Stimulated activated naive CD8-positive, alpha-beta T cell treated with anti-CD3 and anti-CD28 coated beads, Interleukin-15, Interleukin-2, amounts not matched to agents 100 ng/mL and 50 ng/mL, for 24 hours (primary cell): Measurements from ENCODE around the gene CENPP.
"Not testable (repeated sequence)": the region's sequence is repeated elsewhere in the genome, so short reads cannot be mapped to it uniquely, and the experiment has no call there.

ENCODE experiments used
- H3K27ac Mint-ChIP-seq: one replicate; pipeline ENCODE4 v1.8.0; 2021; ENCODE audit warnings: mild to moderate bottlenecking, mixed read lengths
- H3K27me3 Mint-ChIP-seq: one replicate; pipeline ENCODE4 v1.8.0; 2021; ENCODE audit warnings: mixed read lengths
- H3K36me3 Mint-ChIP-seq: one replicate; pipeline ENCODE4 v1.8.0; 2021; ENCODE audit warnings: low read depth, mixed read lengths
- H3K4me1 Mint-ChIP-seq: one replicate; pipeline ENCODE4 v1.8.0; 2021; ENCODE audit warnings: low read depth, mixed read lengths
- H3K4me3 Mint-ChIP-seq: one replicate; pipeline ENCODE4 v1.8.0; 2021; ENCODE audit warnings: mild to moderate bottlenecking, mixed read lengths
- H3K9me3 Mint-ChIP-seq: one replicate; pipeline ENCODE4 v1.8.0; 2021; ENCODE audit warnings: mixed read lengths

Gene CENPP

DNA sequence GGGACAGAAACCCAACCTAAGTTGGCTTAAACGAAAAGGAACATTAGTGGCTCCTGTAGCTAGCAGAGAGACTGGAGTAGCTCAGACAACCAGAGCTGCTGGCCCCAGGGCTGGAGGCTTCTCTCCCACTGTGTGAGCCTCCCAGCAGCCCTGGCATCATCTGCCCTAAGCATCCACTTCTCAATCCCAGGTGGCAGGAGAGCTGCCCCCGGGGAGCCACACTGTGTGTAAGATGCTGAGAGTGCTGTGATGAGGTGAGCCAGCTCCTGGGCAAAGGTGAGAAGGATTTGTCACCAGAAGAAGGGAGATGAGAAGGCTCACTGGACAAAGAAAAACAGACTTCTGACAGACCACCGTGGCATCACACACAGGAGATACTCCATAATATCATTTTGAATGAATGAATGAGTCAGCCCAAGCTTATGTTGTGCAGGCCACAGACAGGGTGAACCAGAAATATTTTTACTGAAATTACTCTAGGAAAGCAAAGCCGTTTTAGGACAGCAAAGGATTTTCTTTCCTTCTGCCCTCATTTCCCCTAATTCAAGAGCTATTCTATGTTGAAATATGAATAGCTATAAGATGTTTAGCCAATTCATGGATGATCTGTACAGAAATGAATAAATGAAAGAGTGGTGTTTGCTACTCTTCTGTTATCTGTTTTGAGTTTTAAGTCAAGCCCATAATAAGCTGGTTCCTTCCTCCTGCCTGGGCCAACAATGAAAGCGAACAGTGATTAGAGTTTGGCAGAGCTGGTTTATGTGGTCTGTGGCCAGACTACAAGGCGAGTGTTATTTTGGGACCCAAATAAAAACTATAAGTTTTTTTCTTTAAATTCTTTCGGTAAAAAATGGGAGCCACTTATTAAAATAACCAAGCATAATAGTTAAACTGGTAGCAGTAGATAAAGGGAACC, 267.5 kb downstream of the CENPP start:
- H3K27ac Mint-ChIP-seq: no peak overlapping the region
- no peak overlapping the region for H3K4me3 Mint-ChIP-seq
- H3K9me3 Mint-ChIP-seq: no peaks in the 10 kb centered on the region
- no peaks in the 10 kb centered on the region for H3K4me1 Mint-ChIP-seq
- H3K27me3 Mint-ChIP-seq: no peaks in the 10 kb centered on the region
- H3K36me3 Mint-ChIP-seq: no peaks in the 10 kb centered on the region

DNA sequence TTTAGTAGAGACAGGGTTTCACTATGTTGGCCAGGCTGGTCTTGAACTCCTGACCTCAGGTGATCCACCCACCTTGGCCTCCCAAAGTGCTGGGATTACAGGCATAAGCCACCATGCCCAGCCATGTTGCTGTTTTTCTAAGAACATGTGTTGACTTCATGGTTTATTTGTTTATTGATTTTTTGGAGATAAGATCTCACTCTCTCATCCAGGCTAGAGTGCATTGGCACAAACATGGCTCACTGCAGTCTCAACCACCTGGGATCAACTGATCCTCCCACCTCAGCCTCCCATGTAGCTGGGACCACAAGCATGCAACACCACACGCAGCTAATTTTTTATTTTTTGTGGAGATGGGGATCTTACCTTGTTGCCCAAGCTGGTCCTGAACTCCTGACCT, 269.3 kb downstream of the CENPP start:
- H3K9me3 Mint-ChIP-seq, H3K27me3 Mint-ChIP-seq, H3K27ac Mint-ChIP-seq, H3K36me3 Mint-ChIP-seq, H3K4me1 Mint-ChIP-seq, H3K4me3 Mint-ChIP-seq: not testable (repeated sequence)

DNA sequence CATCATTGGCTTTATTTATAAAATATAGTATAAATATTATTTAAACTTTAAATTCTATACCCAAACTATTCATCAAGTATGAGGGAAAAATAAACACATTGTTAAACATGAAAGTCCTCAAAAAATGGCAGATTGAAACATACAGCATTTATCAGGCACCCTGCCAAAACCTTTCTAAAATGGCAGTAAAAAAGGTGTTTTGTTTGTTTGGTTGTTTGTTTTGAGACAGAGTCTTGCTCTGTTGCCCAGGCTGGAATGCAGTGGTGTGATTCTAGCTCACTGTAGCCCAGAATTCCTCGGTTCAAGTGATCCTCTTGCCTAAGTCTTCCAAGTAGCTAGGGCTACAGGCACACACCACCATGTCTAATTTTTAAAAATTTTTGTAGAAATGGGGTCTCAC, 270.2 kb downstream of the CENPP start:
- no peaks in the 10 kb centered on the region for H3K9me3 Mint-ChIP-seq
- H3K27me3 Mint-ChIP-seq: no peaks in the 10 kb centered on the region
- H3K4me1 Mint-ChIP-seq: no peaks in the 10 kb centered on the region
- H3K36me3 Mint-ChIP-seq: no peaks in the 10 kb centered on the region
- H3K27ac Mint-ChIP-seq: no peak overlapping the region
- no peak overlapping the region for H3K4me3 Mint-ChIP-seq

DNA sequence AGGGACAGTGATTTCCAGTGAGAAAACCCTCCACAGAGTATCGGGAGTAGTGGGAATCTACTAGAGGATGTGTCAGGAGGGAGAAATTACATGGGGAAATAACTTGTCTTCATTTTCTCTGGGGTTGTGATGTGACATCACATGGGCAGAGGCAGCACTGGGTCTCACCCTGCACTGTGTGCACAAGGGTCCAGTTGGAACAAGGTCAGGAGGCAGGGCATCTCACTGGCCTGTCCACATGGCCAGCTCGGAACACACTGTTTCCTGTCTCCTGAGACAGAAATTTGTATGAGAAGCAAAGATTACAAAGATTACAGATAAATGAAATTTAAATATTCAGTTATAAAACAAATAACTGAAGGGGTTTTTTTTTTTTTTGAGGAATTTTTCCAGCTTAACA, 272.6 kb downstream of the CENPP start:
- H3K4me3 Mint-ChIP-seq: no peak overlapping the region
- no peaks in the 10 kb centered on the region for H3K36me3 Mint-ChIP-seq
- H3K27me3 Mint-ChIP-seq: no peaks in the 10 kb centered on the region
- no peak overlapping the region for H3K27ac Mint-ChIP-seq
- H3K9me3 Mint-ChIP-seq: no peaks in the 10 kb centered on the region
- H3K4me1 Mint-ChIP-seq: no peaks in the 10 kb centered on the region

DNA sequence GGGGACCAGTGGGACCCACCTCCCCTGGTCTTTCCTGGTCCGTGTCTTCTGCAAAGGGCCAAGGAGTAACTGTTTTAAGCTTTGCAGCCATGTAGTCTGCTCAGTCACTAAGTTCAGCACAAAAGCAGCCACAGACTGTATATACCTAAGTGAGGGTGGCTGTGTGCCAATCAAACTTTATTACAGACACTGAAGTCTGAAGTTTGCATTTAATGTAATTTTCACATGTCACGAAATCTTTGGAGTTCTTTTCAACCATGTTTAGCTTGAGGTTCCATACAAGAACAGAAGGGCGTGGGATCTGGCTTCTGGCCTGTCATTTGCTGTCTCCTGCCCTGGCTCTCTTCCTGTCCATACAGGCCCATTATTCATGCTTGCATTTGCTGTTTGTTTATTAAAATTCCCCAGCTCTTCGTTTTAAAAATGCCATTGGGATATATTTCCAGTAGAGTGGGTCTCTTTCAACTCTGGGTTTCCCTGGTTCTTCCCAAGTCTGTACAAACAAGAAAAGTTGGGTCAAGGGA, 274.2 kb downstream of the CENPP start:
- Mint-ChIP-seq H3K4me1 (no peaks in the 10 kb centered on the region), H3K9me3 (peaks cover 7% of the 10 kb centered on the region), H3K27ac (no peak overlapping the region), H3K36me3 (no peaks in the 10 kb centered on the region), H3K4me3 (no peak overlapping the region), H3K27me3 (no peaks in the 10 kb centered on the region)

DNA sequence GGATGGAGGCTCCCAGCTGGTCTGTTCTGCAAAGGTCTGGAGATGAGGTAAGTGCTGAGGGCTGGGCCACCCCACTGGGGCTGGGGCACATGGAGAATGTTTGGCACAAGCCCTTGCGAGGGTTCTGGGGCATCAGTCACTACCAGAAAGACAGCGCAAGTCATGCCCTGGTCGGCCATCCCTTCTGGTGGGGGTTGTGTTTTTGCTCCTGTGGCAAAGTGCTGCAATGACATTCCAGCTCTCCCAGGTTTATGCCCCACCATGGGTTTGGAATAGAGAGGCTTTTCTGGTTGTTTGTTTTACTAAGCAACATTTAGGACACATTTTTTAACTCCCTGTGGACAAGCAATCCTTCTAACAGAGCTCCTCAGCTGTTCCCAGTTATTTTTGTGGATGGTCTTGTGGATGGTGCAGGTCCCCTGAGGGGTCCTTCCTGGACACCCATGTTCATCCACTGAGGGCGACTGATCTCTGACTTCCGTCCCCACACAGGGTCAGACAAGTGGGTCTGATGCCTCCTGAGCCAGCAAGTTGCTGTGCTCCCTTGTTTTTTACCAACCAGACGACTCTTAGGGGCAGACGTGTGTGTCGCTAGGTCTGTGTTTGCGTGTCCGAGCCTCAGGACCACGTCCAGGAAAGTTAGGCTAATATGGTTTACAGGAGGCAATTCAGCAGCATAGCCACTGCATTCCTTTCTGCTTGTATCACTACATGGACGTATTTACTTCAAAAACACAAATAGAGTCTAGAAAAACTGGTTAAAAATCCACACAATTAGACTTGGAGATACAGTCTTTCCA, 274.9 kb downstream of the CENPP start:
- Mint-ChIP-seq H3K27ac (no peak overlapping the region), H3K4me1 (no peaks in the 10 kb centered on the region), H3K27me3 (no peaks in the 10 kb centered on the region), H3K4me3 (no peak overlapping the region), H3K36me3 (no peaks in the 10 kb centered on the region), H3K9me3 (peaks cover 7% of the 10 kb centered on the region)

DNA sequence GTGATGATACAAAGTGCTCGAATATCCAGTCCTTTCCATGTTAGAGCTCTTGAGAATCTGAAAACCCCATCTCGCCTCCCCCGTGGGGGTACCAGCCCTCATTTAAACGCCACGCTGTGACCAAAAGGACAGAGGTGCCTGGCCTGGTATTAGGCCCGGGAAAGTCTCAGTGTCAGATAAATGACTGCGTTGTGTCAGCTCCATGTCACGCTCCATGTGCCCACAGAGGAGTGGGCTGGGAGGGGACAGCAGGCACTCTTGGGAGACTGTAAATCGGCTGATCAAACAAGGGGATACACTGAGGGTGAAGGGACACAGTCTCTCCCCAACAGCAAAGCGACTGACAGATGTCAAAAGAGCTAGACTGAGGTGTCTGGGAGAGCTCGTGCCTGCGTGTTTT, 275.7 kb downstream of the CENPP start:
- Mint-ChIP-seq H3K27me3 (no peaks in the 10 kb centered on the region), H3K36me3 (no peaks in the 10 kb centered on the region)

DNA sequence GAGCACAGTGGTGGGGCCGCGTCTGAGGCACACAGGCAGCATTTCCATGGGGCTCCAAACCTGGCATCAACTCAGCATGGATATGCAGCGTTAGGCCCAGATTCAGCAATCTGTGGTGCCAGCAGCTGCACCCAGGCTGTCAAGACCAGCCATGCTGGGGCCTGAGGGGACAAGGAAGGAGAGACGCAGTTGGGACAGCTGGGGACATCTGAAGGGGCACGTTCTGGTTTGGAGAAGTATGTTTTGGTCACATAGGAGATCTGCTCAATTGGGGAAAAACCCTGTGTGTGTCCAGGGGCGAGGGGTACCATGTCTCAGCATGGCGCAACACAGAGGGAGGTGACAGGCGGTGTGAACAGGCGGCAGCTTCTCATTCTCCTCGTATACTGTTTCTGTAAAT, 276.7 kb downstream of the CENPP start:
- no peak overlapping the region for H3K4me3 Mint-ChIP-seq
- H3K27me3 Mint-ChIP-seq: no peaks in the 10 kb centered on the region
- peaks cover 7% of the 10 kb centered on the region for H3K9me3 Mint-ChIP-seq
- H3K36me3 Mint-ChIP-seq: no peaks in the 10 kb centered on the region
- no peaks in the 10 kb centered on the region for H3K4me1 Mint-ChIP-seq
- H3K27ac Mint-ChIP-seq: no peak overlapping the region

More for the DNA sequence above, 275.7 kb downstream of the CENPP start:
- no peak overlapping the region for H3K27ac Mint-ChIP-seq
- peaks cover 7% of the 10 kb centered on the region for H3K9me3 Mint-ChIP-seq
- no peak overlapping the region for H3K4me3 Mint-ChIP-seq
- H3K4me1 Mint-ChIP-seq: no peaks in the 10 kb centered on the region

DNA sequence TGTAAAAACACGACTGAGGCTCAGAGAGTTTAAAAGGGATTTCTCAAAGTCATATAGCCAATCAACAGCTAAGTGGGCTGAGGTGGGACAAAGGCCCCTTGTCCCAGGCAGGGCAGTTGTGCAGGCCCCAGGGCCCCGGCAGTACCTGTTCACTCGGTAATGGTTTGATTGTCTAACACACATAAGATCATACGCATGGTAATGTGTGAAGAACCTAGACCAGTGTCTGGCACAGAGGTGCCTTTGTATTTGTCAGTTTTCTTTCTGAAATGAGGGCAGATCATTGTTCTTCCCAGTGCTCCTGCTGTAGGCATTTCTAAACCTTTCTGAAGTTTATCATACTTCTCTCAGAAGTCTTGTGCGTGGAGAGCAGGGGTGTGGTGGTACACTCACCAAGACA, 277.3 kb downstream of the CENPP start:
- Mint-ChIP-seq H3K27me3 (no peaks in the 10 kb centered on the region), H3K4me3 (no peak overlapping the region), H3K36me3 (no peaks in the 10 kb centered on the region)

DNA sequence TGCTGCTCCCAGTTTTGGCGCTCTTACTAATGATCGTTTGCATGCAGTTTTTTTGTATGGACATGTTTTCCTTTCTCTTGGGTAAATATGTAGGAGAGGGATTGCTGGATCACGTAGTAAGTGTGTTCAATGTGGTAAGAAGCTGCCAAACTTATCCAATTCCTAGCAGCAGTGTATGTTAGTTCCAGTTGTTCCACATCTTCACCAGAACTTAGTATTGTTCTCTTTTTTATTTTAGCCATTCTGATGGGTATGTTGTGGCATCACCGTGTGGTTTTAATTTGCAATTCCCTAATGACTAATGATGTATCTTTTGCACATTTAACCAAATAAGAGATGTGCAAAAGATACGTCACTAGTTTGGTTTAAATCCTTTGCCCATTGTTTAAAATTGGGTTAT, 278.2 kb downstream of the CENPP start:
- Mint-ChIP-seq H3K27me3 (no peaks in the 10 kb centered on the region), H3K4me3 (no peak overlapping the region), H3K9me3 (peaks cover 7% of the 10 kb centered on the region), H3K36me3 (no peaks in the 10 kb centered on the region), H3K4me1 (no peaks in the 10 kb centered on the region), H3K27ac (no peak overlapping the region)

More for the DNA sequence above, 277.3 kb downstream of the CENPP start:
- H3K4me1 Mint-ChIP-seq: no peaks in the 10 kb centered on the region
- H3K27ac Mint-ChIP-seq: no peak overlapping the region
- H3K9me3 Mint-ChIP-seq: peaks cover 7% of the 10 kb centered on the region

DNA sequence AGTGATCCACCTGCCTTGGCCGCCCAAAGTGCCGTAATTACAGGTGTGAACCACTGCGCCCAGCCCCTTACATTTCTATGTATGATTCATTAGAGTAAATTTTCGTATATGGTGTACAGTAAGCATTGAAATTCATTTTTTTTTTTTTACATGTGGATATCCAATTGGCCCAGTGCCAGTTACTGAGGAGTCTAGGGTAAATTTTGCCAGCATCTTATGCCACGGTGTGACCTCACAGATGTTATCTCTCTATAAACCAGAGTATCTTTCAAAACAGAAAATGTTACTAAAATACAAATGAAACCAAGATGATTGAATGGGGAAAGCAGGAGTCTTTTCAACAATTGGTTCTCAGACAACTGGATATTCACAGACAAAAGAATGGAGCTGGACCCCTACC, 279.5 kb downstream of the CENPP start:
- no peaks in the 10 kb centered on the region for H3K27me3 Mint-ChIP-seq

DNA sequence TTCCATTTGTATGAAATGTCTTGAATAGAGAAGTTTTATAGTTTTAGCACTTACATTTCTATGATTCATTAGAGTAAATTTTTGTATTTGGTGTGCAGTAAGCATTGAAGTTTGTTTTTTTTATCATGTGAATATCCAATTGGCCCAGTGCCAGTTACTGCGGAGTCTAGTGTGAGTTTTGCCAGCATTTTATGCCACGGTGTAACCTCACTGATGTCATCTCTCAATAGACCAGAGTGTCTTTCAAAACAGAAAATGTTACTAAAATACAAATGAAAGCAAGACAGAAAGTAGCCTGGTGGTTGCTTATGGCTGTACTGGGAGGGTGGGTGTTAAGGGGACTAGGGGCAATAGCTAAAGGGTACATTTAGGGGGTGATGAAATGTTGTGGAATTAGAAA, 281.3 kb downstream of the CENPP start:
- H3K9me3 Mint-ChIP-seq: peaks cover 7% of the 10 kb centered on the region
- no peaks in the 10 kb centered on the region for H3K4me1 Mint-ChIP-seq
- peaks cover 9% of the 10 kb centered on the region for H3K36me3 Mint-ChIP-seq
- no peak overlapping the region for H3K4me3 Mint-ChIP-seq
- H3K27me3 Mint-ChIP-seq: no peaks in the 10 kb centered on the region
- H3K27ac Mint-ChIP-seq: no peak overlapping the region

More for the DNA sequence above, 279.5 kb downstream of the CENPP start:
- Mint-ChIP-seq H3K36me3 (no peaks in the 10 kb centered on the region), H3K4me1 (no peaks in the 10 kb centered on the region), H3K4me3 (no peak overlapping the region), H3K9me3 (peaks cover 7% of the 10 kb centered on the region), H3K27ac (no peak overlapping the region)

DNA sequence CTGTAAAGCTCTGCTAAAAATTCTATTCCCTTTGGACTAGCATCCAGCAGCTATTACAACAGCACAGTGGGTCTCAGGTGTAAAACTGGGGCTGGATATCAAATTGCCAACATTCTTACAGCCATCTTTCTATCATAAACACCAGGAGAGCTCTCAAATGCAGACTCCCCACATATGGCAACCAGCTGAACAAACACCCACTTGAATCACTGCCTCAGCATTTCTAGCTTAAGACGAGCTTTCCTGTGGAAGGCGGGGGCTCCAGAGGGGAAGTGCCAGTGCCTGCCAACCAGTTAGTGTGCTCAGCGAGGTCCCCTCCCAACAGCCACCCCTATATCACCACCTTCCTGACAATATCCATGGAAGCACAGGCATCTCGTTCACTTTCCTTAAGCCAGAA, 282.0 kb downstream of the CENPP start:
- Mint-ChIP-seq H3K27me3 (no peaks in the 10 kb centered on the region), H3K4me3 (no peak overlapping the region), H3K9me3 (peaks cover 7% of the 10 kb centered on the region), H3K36me3 (peaks cover 14% of the 10 kb centered on the region), H3K4me1 (no peaks in the 10 kb centered on the region), H3K27ac (no peak overlapping the region)

DNA sequence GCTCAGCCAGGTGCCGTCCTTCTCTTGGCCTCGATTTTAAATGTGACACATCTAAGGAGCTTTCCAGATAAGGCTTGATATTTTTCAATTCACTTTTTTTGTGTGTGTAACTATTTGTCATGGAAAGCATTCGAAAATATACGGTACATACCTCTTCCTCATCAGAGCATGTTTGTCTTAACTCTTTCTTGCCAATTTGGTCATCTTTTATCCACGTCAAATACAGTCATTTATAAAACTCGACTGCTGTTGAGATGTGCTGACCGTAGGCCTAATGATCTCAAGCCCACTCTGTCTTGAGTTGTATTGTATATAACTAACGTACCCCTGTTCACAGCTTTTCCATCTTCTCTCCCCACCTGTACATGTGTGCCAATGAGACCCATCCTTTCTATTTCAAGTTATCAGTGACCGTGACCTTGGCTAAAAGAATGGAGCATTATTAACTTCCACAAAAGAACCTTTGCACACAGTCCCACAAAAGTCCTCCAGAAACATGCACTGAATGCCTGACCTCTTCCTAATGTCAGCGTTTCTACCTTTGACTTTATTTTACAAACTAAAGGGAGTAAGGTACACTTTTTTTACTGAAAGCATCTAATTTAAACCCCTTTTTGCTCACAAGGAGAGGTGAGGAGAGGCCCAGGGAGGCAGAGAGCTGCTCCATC, 282.6 kb downstream of the CENPP start:
- peaks cover 14% of the 10 kb centered on the region for H3K36me3 Mint-ChIP-seq
- no peaks in the 10 kb centered on the region for H3K27me3 Mint-ChIP-seq
- H3K4me1 Mint-ChIP-seq: no peaks in the 10 kb centered on the region
- H3K9me3 Mint-ChIP-seq: peaks cover 7% of the 10 kb centered on the region
- H3K4me3 Mint-ChIP-seq: no peak overlapping the region
- H3K27ac Mint-ChIP-seq: no peak overlapping the region
